WI38 (cell line): ENCODE measurements around the gene MPHOSPH8.

ENCODE experiments used
- H3K4me3 ChIP-seq: 2 replicates; pipeline ENCODE4 v1.5.1; 2011; ENCODE audit warnings: low read depth, mild to moderate bottlenecking, control low read depth, low read length
- CTCF ChIP-seq: IDR thresholded peaks from 2 replicates; pipeline ENCODE4 v1.5.1; 2012; ENCODE audit warnings: low read depth, mild to moderate bottlenecking, control low read depth, low read length

MPHOSPH8 gene

DNA sequence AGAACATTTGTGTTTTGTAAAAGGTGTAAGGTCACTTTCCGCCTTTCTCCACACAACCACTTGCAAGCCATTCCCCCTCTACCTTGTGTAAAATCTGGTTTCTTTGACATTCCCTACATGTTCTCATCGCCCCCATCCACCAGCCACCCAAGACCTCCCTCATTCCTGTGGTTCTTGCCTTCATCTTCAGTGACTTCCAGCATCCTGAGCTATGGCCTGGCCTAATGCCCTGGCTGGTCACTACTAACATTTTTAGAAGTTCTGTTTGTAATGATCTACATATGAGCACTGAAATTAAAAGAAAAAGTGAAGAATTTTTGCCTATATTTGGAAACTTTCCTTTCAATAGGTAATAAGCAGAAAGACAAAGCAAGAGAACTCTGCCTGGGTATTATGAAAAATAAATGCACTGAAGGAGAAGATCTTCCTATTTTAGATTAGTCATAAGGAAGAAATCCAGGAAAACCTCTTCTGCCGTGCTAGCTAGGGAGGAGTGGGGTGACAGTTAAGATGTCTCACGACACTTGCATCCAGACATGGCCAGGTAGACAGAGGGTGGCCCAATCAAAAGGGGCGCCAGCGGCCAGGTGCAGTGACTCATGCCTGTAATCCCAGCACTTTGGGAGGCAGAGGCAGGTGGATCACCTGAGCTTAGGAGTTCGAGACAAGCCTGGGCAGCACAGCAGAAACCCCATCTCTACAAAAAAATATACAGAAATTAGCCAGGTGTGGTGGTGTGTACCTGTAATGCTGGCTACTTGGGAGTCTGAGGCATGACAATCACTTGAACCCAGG is 28.1 kb upstream of the MPHOSPH8 start:
- no peak overlapping the region for H3K4me3 ChIP-seq
- TF ChIP-seq CTCF: no peak

- TF ChIP-seq CTCF: no peak
- no peak overlapping the region for H3K4me3 ChIP-seq
Observed at GRCh38 chr13:19606152-19606551, 27.3 kb upstream of the MPHOSPH8 start.

GRCh38 chr13:19606737-19607136 is 26.7 kb upstream of the MPHOSPH8 start:
- no peak overlapping the region for H3K4me3 ChIP-seq

DNA sequence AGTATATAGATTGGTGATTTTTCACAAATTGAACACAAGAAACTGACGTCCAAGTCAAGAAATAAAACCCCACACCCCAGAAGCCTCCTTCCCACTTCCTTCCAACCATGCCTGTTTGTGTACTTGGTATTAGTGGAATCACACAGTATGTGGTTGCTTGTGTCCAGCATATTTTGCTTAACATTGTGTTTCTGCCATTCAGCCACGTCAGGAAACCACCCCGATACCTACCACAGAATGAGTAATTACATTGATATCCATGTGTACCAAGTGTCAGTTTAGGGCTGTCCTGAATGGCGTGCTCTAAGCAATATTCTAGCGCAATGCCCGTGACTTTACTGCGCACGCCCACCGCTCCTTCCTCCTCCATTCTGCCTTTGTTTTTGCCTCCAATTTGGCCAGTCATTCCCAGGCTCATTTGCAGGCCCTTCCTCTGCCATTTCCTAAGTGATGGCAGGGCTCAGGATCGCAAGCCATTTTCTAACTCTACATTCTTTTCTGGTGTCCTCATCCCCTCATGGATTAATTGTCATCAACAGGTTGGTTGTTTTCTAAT is 25.9 kb upstream of the MPHOSPH8 start:
- H3K4me3 ChIP-seq: no peak overlapping the region
- TF ChIP-seq CTCF: no peak

More at GRCh38 chr13:19606737-19607136, 26.7 kb upstream of the MPHOSPH8 start:
- no peak for TF ChIP-seq CTCF

- H3K4me3 ChIP-seq: no peak overlapping the region
- peak; percentile 83 for TF ChIP-seq CTCF
Observed at GRCh38 chr13:19618977-19619376, 14.5 kb upstream of the MPHOSPH8 start.

DNA sequence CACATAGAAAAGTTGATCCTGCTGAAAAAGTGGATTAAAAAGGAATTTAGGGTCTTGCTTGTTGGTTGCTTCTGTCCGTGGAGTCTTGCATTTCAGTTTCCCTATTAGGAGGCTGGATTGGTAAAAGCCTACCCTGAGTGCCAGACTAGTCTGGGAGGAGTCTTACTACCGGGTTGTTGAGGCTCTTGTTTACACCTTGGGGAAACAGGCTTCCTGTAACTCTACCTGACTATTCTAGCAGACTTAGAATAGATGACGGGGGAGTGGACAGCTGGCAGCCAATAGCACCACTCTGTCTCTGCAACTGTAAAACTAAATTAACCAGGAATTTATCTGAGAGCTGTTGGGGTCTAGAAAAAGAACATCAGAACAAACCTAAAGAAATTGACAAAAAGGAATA is 11.3 kb upstream of the MPHOSPH8 start:
- H3K4me3 ChIP-seq: no peak overlapping the region
- no peak for TF ChIP-seq CTCF

DNA sequence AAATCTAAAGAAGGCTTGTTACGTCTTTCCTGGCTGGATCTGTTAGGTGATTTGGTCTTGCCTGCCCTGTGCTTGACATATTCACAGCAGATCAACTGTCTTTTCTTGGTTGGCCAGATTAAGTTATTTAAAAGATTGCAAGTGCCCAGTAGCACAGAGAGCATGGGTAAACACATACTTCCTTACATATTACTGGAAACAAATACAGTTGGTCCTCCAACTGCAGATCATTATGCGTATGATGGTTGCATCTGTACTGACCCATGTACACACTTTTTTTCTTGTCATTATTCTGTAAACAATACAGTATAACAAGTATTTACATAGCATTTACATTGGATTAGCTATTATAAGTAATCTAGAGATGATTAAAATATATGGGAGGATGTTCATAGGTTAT is 9.2 kb upstream of the MPHOSPH8 start:
- H3K4me3 ChIP-seq: no peak overlapping the region
- TF ChIP-seq CTCF: no peak
